HG03159 (cell line): ENCODE data around the gene DMXL1.

ENCODE experiments used
- ATAC-seq: cut with Tn5 transposase; IDR thresholded peaks from one replicate; pipeline ENCODE4 v1.9.1; 2021; ENCODE audit warnings: mild to moderate bottlenecking, moderate library complexity; ENCODE audit not compliant: unreplicated experiment

DMXL1 gene, protein sequence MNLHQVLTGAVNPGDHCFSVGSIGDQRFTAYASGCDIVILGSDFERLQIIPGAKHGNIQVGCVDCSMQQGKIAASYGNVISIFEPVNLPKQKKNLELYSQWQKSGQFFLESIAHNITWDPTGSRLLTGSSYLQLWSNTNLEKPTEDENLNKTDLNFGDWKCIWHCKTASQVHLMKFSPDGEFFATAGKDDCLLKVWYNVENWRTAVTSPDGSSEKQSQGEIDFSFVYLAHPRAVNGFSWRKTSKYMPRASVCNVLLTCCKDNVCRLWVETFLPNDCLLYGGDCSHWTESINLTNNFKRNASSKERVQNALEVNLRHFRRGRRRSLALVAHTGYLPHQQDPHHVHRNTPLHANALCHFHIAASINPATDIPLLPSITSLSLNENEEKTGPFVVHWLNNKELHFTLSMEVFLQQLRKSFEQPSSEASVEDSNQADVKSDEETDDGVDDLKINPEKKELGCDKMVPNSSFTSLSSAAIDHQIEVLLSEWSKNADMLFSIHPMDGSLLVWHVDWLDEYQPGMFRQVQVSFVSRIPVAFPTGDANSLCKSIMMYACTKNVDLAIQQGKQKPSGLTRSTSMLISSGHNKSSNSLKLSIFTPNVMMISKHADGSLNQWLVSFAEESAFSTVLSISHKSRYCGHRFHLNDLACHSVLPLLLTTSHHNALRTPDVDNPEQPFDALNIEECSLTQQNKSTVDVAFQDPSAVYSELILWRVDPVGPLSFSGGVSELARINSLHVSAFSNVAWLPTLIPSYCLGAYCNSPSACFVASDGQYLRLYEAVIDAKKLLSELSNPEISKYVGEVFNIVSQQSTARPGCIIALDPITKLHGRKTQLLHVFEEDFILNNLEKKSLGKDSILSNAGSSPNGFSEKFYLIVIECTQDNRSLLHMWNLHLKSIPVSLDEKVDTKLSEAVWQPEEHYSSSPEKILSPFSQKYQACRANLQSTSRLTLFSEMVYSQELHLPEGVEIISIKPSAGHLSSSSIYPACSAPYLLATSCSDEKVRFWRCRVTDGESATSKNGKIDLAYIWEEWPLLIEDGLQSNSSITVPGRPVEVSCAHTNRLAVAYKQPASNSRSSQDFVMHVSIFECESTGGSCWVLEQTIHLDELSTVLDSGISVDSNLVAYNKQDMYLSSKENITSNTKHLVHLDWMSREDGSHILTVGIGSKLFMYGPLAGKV (N-terminal part only)

GRCh38 chr5:119070828-119071560, at the start of gene DMXL1:
Gene DMXL1 (plus strand): TSS chr5:119071087. CDS start chr5:119071570, 483 bp downstream.
- peak; percentile 83 for ATAC-seq

GRCh38 chr5:119021149-119021732, 49.6 kb upstream of the DMXL1 start:
- no peak for ATAC-seq

DNA sequence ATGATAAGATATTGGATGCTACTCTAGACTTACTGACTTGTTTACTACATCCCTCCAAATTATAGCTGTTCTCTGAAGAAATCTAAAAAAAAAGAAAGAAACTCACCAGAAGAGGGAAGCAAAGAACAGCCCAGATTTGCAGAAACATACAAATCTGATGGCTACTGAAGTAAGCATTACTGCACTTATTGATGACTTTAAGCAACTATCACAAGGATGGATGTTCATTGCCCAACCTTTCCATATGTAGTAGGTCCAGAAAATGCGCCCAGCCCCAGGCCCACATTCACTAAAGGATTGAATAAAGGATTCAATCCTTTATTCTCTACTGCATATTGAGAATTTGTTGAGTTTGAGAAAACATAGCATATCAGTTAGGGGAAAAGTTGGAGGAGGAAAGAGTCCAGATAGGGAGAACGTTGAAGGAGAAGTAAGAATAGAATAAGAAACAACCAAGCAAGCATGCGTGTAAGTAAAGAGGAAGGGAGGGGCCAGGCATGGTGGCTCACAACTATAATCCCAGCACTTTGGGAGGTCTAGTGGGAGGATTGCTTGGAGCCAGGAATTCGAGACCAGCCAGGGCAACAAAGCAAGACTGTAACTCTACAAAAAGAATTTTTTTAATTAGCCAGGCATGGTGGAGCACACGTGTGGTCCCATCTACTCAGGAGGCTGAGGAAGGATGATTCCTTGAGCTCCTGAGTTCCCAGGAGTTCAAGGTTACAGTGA, 48.7 kb upstream of the DMXL1 start:
- ATAC-seq = peak; percentile 60

DNA sequence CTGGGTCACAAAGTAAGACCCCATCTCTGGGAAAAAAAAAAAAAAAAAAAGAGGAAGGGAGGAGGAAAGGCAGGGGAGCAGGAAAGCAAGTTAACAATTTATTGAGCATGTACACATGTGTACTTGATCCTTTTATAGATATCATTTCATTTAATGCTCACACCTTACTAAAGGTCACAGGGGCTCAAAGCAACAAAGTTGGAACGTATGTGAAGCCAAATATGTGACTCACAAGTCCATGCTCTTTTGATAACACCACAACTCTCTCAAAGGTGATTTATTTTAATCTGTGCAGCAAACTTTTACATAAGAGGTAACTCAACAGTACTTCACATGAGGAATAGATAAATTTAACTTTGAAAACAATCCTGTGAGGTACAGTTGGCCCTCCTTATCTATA, 48.1 kb upstream of the DMXL1 start:
- no peak for ATAC-seq

DNA sequence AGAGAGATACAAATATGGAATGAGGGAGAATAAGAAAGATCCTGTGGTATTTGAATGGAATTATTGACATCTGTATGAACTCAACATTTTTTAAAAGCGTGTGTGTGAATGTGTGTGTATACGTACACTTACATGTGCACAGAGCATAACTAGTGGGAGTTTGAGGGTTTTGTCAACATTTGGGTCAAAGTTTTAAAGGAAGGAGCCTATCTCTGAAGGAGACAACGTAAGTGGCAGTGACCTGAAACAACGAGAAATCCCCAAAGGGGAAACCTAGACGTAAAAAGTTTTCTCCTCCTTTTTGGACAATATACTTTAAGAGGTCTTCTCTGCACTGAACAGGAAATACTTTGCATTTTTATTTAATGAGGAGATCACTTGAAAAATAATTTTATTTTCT, 42.3 kb upstream of the DMXL1 start:
- no peak for ATAC-seq

- peak; percentile 75 for ATAC-seq
These were observed 39.6 kb upstream of the DMXL1 start for GRCh38 chr5:119031011-119031886.

GRCh38 chr5:119031905-119032304, 39.0 kb upstream of the DMXL1 start:
- peak; percentile 58 for ATAC-seq

- no peak for ATAC-seq
These were observed 38.2 kb upstream of the DMXL1 start for GRCh38 chr5:119032656-119033055.

- no peak for ATAC-seq
These were observed 37.8 kb upstream of the DMXL1 start for GRCh38 chr5:119033135-119033534.

DNA sequence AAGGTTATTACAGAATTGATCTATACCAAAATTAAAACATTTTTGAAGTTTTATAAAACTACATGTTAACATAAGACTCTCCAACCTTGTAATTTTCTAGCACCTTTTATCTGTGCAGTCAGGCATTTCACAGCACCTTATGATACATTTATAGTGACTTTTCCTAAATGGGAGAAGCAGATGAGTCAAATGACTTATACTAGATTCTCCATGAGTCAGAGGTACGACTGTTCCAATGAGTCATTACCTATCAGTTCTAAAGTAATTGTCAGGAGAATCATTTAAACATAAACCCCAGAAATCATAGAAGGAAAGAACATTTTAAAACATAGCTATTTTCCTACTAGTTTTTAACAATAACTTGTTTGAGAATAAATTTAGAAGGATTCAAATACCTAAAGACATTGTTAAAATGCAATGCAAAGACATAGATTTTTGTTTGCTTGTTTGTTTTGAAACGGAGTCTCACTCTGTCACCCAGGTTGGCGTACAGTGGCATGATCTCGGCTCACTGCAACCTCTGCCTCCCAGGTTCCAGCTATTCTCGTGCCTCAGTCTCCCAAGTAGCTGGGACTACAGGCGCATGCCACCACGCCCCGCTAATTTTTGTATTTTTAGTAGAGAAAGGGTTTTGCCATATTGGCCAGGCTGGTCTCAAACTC, 34.7 kb upstream of the DMXL1 start:
- no peak for ATAC-seq

- no peak for ATAC-seq
These were observed 33.2 kb upstream of the DMXL1 start for GRCh38 chr5:119037496-119038215.

DNA sequence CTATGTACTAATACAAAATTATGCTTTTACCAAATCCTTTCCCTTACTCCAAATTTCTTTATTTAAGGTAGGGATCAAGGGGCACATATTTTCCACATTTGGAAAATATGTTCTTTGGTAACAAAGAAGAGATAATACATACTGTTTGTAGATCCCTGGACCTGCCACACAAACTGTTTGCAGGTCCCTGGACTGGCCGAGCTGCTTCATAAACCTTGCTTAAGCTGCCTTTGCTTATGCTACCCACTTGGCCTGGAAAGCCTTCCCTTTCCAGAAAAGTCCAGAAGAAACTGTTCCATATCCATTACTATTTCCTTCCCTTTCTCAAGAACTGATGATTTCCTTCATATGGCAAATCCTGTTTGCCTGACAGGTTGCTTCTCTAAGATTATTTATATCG, 22.6 kb upstream of the DMXL1 start:
- ATAC-seq = no peak

GRCh38 chr5:119049824-119050449, 20.9 kb upstream of the DMXL1 start:
- no peak for ATAC-seq

GRCh38 chr5:119054101-119054500, 16.8 kb upstream of the DMXL1 start:
- no peak for ATAC-seq

- no peak for ATAC-seq
These were observed 15.6 kb upstream of the DMXL1 start for GRCh38 chr5:119055294-119055693.

GRCh38 chr5:119058979-119059529, 11.8 kb upstream of the DMXL1 start:
- no peak for ATAC-seq
